Vagina (tissue), 2 donors: Measurements from ENCODE around the gene PCDHGB6. TPM values are rescaled to one million over a fixed set of nuclear protein-coding genes. Genes with fewer than 3 reads are reported as not detected.
"Not testable (repeated sequence)": the region's sequence is repeated elsewhere in the genome, so short reads cannot be mapped to it uniquely, and the experiment has no call there.

Source experiments
- DNase-seq, 2 donors: peaks; one replicate each; pipeline ENCODE4 v3.0.0-alpha.2; 2017; ENCODE audit errors: extremely low spot score in 2 of 2
- H3K27ac ChIP-seq: fragments of 200-600 bp; sonication (generic); one replicate; pipeline ENCODE4 v1.5.1; 2019
- H3K27me3 ChIP-seq: fragments of 200-600 bp; sonication (generic); one replicate; pipeline ENCODE4 v1.5.1; 2019
- H3K36me3 ChIP-seq, 2 donors: fragments of 200-600 bp; sonication (generic); one replicate each; pipeline ENCODE4 v1.5.1; 2017 to 2019
- H3K4me1 ChIP-seq: fragments of 200-600 bp; sonication (generic); one replicate; pipeline ENCODE4 v1.5.1; 2019
- H3K4me3 ChIP-seq, 2 donors: fragments of 200-600 bp; sonication (generic); 1 replicate in 1 of 2; 2 replicates in 1 of 2; pipeline ENCODE4 v1.5.1; 2016 to 2019
- H3K9me3 ChIP-seq: fragments of 200-600 bp; sonication (generic); one replicate; pipeline ENCODE4 v1.5.1; 2019
- POLR2A ChIP-seq, 2 donors: fragments of 450-650 bp; IDR thresholded peaks; one replicate each; pipeline ENCODE4 v1.6.1; 2017; ENCODE audit warnings: antibody characterized with exemption in 2 of 2, mild to moderate bottlenecking in 2 of 2, moderate library complexity in 2 of 2
- POLR2AphosphoS5 ChIP-seq, 2 donors: sonication (generic); formaldehyde crosslinking; IDR thresholded peaks; one replicate each; pipeline ENCODE4 v1.9.0; 2017; ENCODE audit warnings: antibody characterized with exemption in 2 of 2, mild to moderate bottlenecking in 2 of 2, low read depth in 1 of 2; ENCODE audit not compliant: insufficient read depth in 1 of 2
- intact Hi-C: fragments of 100-400 bp; cut with DNase I; formaldehyde crosslinking; loops from one replicate; pipeline ENCODE4 v1.15.1; 2023
- total RNA-seq: library from RNA; depleted of rRNA; stranded (reverse); fragments of >200 nt; gene quantifications from one replicate; pipeline ENCODE4 v1.2.3, GENCODE V29; 2016
- TF ChIP-seq, protein P1 (sequence below), 3 experiments: fragments of 450-650 bp in 2 of 3; fragments of 200-600 bp in 1 of 3; sonication (generic) in 1 of 3; IDR thresholded peaks; one replicate each; pipeline ENCODE4 v1.5.1; 2017 to 2019; ENCODE audit warnings: antibody characterized with exemption in 3 of 3, mild to moderate bottlenecking in 2 of 3, moderate library complexity in 2 of 3

The PCDHGB6 gene
- total RNA-seq, 1 donor from 2014 or later: 12.5 TPM

- intact Hi-C loops: no loop called here
- Histone ChIP-seq H3K36me3 (peaks cover 0 to 16% of the 10 kb centered on the region in 2 donors), H3K4me1 (no peaks in the 10 kb centered on the region), H3K4me3 (no peak overlapping the region), H3K9me3 (peaks cover 92% of the 10 kb centered on the region), H3K27me3 (no peaks in the 10 kb centered on the region), H3K27ac (no peak overlapping the region)
- no peak for TF ChIP-seq POLR2AphosphoS5 (IDR thresholded peaks at IDR 0.05; ENCODE audit: insufficient read depth in 1 of 2, low read depth in 1 of 2)
- no peak for TF ChIP-seq POLR2A (IDR thresholded peaks at IDR 0.05)
- TF ChIP-seq, protein P1, sequence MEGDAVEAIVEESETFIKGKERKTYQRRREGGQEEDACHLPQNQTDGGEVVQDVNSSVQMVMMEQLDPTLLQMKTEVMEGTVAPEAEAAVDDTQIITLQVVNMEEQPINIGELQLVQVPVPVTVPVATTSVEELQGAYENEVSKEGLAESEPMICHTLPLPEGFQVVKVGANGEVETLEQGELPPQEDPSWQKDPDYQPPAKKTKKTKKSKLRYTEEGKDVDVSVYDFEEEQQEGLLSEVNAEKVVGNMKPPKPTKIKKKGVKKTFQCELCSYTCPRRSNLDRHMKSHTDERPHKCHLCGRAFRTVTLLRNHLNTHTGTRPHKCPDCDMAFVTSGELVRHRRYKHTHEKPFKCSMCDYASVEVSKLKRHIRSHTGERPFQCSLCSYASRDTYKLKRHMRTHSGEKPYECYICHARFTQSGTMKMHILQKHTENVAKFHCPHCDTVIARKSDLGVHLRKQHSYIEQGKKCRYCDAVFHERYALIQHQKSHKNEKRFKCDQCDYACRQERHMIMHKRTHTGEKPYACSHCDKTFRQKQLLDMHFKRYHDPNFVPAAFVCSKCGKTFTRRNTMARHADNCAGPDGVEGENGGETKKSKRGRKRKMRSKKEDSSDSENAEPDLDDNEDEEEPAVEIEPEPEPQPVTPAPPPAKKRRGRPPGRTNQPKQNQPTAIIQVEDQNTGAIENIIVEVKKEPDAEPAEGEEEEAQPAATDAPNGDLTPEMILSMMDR (IDR thresholded peaks at IDR 0.05): no peak
- no peak for DNase-seq
These were observed 20.1 kb downstream of the PCDHGB6 start for GRCh38 chr5:141427783-141428426.

GRCh38 chr5:141430332-141431113 is 22.7 kb downstream of the PCDHGB6 start, which contains the start of gene PCDHGA12:
PCDHGA12 (plus strand) TSS chr5:141430507; CDS start chr5:141430760, 253 bp downstream.
- no peak for DNase-seq
- Histone ChIP-seq H3K36me3 (peaks cover 0 to 22% of the 10 kb centered on the region in 2 donors), H3K27ac (no peak within 1 kb of the TSS), H3K4me1 (no peaks in the 10 kb centered on the region), H3K27me3 (no peaks in the 10 kb centered on the region), H3K4me3 (peak within 1 kb of the TSS; percentile 20 to 24), H3K9me3 (peaks cover 83% of the 10 kb centered on the region)
- TF ChIP-seq, protein P1 (IDR thresholded peaks at IDR 0.05): peak in 2 of 3 experiments; percentile 6 to 20
- no peak for TF ChIP-seq POLR2A (IDR thresholded peaks at IDR 0.05)
- intact Hi-C loops: no loop called here

GRCh38 chr5:141431286-141431685 is 23.5 kb downstream of the PCDHGB6 start:
- intact Hi-C loops: no loop called here
- no peak for DNase-seq
- no peaks in the 10 kb centered on the region for H3K4me1 ChIP-seq
- peaks cover 0 to 22% of the 10 kb centered on the region in 2 donors for H3K36me3 ChIP-seq
- peak overlapping the region; percentile 20 to 24 for H3K4me3 ChIP-seq
- H3K27me3 ChIP-seq: no peaks in the 10 kb centered on the region
- H3K27ac ChIP-seq: no peak overlapping the region
- H3K9me3 ChIP-seq: peaks cover 83% of the 10 kb centered on the region
- TF ChIP-seq POLR2AphosphoS5 (IDR thresholded peaks at IDR 0.05; ENCODE audit: insufficient read depth in 1 of 2, low read depth in 1 of 2) (no peak), POLR2A (IDR thresholded peaks at IDR 0.05) (no peak)
- TF ChIP-seq, protein P1 (IDR thresholded peaks at IDR 0.05): no peak

DNA sequence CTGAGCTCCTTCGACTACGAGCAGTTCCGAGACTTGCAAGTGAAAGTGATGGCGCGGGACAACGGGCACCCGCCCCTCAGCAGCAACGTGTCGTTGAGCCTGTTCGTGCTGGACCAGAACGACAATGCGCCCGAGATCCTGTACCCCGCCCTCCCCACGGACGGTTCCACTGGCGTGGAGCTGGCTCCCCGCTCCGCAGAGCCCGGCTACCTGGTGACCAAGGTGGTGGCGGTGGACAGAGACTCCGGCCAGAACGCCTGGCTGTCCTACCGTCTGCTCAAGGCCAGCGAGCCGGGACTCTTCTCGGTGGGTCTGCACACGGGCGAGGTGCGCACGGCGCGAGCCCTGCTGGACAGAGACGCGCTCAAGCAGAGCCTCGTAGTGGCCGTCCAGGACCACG is 24.5 kb downstream of the PCDHGB6 start:
- H3K4me1 ChIP-seq, H3K27me3 ChIP-seq, intact Hi-C loops, H3K27ac ChIP-seq, DNase-seq, H3K4me3 ChIP-seq: not testable (repeated sequence)
- Histone ChIP-seq H3K36me3 (peaks cover 0 to 17% of the 10 kb centered on the region in 2 donors), H3K9me3 (peaks cover 74% of the 10 kb centered on the region)

- Histone ChIP-seq H3K36me3 (peaks cover 0 to 17% of the 10 kb centered on the region in 2 donors), H3K9me3 (peaks cover 69% of the 10 kb centered on the region)
- H3K27ac ChIP-seq, DNase-seq, intact Hi-C loops, H3K27me3 ChIP-seq, H3K4me1 ChIP-seq, H3K4me3 ChIP-seq: not testable (repeated sequence)
These were observed 24.9 kb downstream of the PCDHGB6 start for GRCh38 chr5:141432726-141433125.

- intact Hi-C loops: no loop called here
- no peak for DNase-seq
- Histone ChIP-seq H3K27me3 (no peaks in the 10 kb centered on the region), H3K4me3 (no peak overlapping the region), H3K36me3 (peaks cover 0 to 13% of the 10 kb centered on the region in 2 donors), H3K27ac (no peak overlapping the region), H3K4me1 (no peaks in the 10 kb centered on the region), H3K9me3 (peaks cover 63% of the 10 kb centered on the region)
- no peak for TF ChIP-seq POLR2A (IDR thresholded peaks at IDR 0.05)
- no peak for TF ChIP-seq POLR2AphosphoS5 (IDR thresholded peaks at IDR 0.05; ENCODE audit: insufficient read depth in 1 of 2, low read depth in 1 of 2)
- TF ChIP-seq, protein P1 (IDR thresholded peaks at IDR 0.05): no peak
These were observed 26.2 kb downstream of the PCDHGB6 start for GRCh38 chr5:141434006-141434405.
